Gastrocnemius medialis (tissue), 4 donors: ENCODE data around the gene KRTAP4-2.

Experiments used
- POLR2A ChIP-seq, 2 donors: fragments of 450-650 bp; IDR thresholded peaks; one replicate each; pipeline ENCODE4 v1.6.1; 2017; ENCODE audit warnings: antibody characterized with exemption in 2 of 2, mild to moderate bottlenecking in 2 of 2, moderate library complexity in 2 of 2
- TF ChIP-seq, protein P1 (sequence below), 5 experiments: fragments of 450-650 bp in 3 of 5; fragments of 200-600 bp in 2 of 5; sonication (generic) in 2 of 5; IDR thresholded peaks in 4 of 5; conservative IDR thresholded peaks in 1 of 5; 1 replicate in 4 of 5; 2 replicates in 1 of 5; pipeline ENCODE4 v1.5.1; 2016 to 2019; ENCODE audit warnings: antibody characterized with exemption in 5 of 5, mild to moderate bottlenecking in 3 of 5, moderate library complexity in 3 of 5

DNA sequence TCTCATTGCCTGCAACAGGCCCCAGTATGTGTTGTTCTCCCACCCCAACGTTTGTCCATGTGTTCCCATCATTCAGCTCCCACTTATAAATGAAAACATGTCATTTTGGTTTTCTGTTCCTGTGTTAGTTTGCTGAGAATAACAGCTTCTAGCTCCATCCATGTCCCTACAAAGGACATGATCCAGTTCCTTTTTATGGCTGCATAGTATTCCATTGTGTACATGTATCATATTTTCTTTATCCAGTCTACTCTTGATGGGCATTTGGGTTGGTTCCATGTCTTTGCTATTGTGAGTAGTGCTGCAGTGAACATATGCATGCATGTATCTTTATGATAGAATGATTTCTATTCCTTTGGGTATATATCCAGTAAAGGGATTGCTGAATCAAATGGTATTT is 37.7 kb upstream of the KRTAP4-2 start:
- TF ChIP-seq, protein P1, sequence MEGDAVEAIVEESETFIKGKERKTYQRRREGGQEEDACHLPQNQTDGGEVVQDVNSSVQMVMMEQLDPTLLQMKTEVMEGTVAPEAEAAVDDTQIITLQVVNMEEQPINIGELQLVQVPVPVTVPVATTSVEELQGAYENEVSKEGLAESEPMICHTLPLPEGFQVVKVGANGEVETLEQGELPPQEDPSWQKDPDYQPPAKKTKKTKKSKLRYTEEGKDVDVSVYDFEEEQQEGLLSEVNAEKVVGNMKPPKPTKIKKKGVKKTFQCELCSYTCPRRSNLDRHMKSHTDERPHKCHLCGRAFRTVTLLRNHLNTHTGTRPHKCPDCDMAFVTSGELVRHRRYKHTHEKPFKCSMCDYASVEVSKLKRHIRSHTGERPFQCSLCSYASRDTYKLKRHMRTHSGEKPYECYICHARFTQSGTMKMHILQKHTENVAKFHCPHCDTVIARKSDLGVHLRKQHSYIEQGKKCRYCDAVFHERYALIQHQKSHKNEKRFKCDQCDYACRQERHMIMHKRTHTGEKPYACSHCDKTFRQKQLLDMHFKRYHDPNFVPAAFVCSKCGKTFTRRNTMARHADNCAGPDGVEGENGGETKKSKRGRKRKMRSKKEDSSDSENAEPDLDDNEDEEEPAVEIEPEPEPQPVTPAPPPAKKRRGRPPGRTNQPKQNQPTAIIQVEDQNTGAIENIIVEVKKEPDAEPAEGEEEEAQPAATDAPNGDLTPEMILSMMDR (IDR thresholded peaks at IDR 0.05 in 4 of 5, conservative IDR thresholded peaks at IDR 0.05 in 1 of 5) = no peak
- TF ChIP-seq POLR2A (IDR thresholded peaks at IDR 0.05) = no peak
